Chondrocyte (in vitro differentiated cells): ENCODE results near the gene LRRC15. TPM values are rescaled to one million over a fixed set of nuclear protein-coding genes. Genes with fewer than 3 reads are reported as not detected.

Source experiments
- DNase-seq: peaks from one replicate; pipeline ENCODE4 v3.0.0; 2021; ENCODE audit warnings: mixed read lengths, low spot score
- H3K27ac Mint-ChIP-seq: one replicate; pipeline ENCODE4 v1.8.0; 2021; ENCODE audit warnings: mild to moderate bottlenecking, moderate library complexity, mixed read lengths; ENCODE audit not compliant: unreplicated experiment
- H3K27me3 Mint-ChIP-seq: 2 replicates; pipeline ENCODE4 v1.8.0; 2021; ENCODE audit warnings: low read depth, mixed read lengths
- H3K36me3 Mint-ChIP-seq: 2 replicates; pipeline ENCODE4 v1.8.0; 2021; ENCODE audit warnings: low read depth, mixed read lengths
- H3K4me1 Mint-ChIP-seq: 2 replicates; pipeline ENCODE4 v1.8.0; 2021; ENCODE audit warnings: low read depth, mild to moderate bottlenecking, mixed read lengths
- H3K4me3 Mint-ChIP-seq: one replicate; pipeline ENCODE4 v1.8.0; 2021; ENCODE audit warnings: mild to moderate bottlenecking, moderate library complexity, mixed read lengths; ENCODE audit not compliant: unreplicated experiment
- H3K9me3 Mint-ChIP-seq: 2 replicates; pipeline ENCODE4 v1.8.0; 2021; ENCODE audit warnings: low read depth, mixed read lengths
- CTCF ChIP-seq: fragments of 200-600 bp; sonication (generic); IDR thresholded peaks from 2 replicates; pipeline ENCODE4 v1.5.0; 2021; ENCODE audit warnings: antibody characterized with exemption, mild to moderate bottlenecking, moderate library complexity
- total RNA-seq: library from RNA; stranded (reverse); gene quantifications from 3 replicates; pipeline ENCODE4 v1.2.1, GENCODE V29; 2021

The LRRC15 gene
- total RNA-seq, 1 donor from 2014 or later: 0.22 TPM

GRCh38 chr3:194327218-194328052 lies 42.1 kb downstream of the LRRC15 start:
- no peak for TF ChIP-seq CTCF
- Mint-ChIP-seq H3K36me3 (no peaks in the 10 kb centered on the region), H3K27ac (no peak overlapping the region), H3K4me3 (no peak overlapping the region), H3K27me3 (peaks cover 6% of the 10 kb centered on the region), H3K4me1 (peaks cover 28% of the 10 kb centered on the region), H3K9me3 (no peaks in the 10 kb centered on the region)
- no peak for DNase-seq

DNA sequence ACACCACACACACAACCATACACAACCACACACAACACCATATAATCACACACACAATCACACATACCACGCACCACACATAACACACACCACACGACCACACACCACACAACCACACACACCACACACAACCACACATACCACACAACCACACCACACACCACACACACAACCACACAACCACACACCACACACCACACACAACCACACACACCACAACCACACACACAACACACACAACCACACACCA lies 42.6 kb downstream of the LRRC15 start:
- Mint-ChIP-seq H3K4me1 (peaks cover 33% of the 10 kb centered on the region), H3K36me3 (no peaks in the 10 kb centered on the region), H3K27ac (no peak overlapping the region), H3K4me3 (no peak overlapping the region), H3K9me3 (no peaks in the 10 kb centered on the region), H3K27me3 (peaks cover 6% of the 10 kb centered on the region)
- DNase-seq: no peak
- TF ChIP-seq CTCF: no peak

DNA sequence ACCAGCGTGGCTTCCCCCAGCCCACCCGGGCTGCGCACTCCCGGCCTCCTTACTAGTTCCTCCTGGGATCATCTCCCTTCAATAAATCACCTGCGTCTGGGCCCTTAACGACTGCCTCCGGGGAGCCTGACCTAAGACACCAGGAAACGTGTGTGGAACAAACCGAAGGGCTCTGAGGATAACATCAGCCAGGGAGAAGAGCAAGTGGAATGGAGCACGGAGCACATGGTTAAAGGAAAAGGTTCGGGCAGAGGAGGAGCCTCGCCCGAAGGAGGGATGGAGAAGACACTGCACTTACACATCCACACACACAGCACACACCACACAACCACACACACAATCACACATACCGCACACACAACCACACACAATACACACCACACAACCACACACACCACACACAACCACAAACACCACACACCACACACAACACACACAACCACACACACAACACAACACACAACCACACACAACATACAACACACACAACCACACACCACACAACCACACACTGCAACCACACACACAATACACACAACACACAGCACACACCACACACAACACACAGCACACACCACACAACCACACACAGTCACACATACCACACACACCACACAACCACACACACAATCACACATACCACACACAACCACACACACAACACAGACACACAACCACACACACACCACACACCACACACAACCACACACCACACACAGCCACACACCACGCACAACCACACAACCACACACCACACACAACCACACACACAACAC lies 43.2 kb downstream of the LRRC15 start:
- no peaks in the 10 kb centered on the region for H3K36me3 Mint-ChIP-seq
- no peak for DNase-seq
- H3K4me1 Mint-ChIP-seq: peaks cover 29% of the 10 kb centered on the region
- no peak overlapping the region for H3K27ac Mint-ChIP-seq
- H3K27me3 Mint-ChIP-seq: peaks cover 6% of the 10 kb centered on the region
- H3K4me3 Mint-ChIP-seq: no peak overlapping the region
- H3K9me3 Mint-ChIP-seq: no peaks in the 10 kb centered on the region
- TF ChIP-seq CTCF: no peak

DNA sequence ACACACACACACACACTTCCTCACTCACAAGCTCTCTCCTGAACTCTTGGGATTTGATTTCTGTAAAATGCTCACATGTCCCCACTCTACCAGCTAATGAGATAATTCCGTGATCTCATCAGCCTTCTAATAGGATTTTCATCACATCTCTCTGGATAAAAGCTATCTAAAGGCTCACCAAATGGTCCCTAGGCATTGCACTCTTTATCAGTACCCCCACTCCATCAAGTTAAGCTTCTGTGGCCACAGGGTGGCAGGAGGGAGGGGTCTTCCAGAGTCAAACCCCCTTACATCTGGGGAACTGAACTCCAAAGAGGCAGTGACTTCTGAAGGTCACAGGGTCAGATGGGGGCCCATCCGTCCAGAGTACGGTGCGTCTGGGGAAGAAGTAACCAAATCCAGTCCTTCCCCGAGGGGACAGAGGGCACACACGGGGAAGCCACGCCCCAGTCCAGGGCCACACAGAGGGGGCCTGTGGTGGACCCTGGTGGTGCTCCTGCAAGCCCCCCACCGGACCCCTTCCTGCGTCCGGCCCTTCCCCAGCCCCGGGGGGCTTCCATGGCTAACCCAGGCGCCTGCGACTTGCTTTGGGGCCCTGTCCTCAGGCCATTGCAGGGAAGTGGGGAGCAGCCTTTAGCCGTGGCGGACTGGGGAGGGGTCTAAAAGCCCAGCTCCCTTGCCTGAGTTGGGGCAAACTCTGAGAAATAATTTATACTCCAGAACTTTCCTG lies 44.0 kb downstream of the LRRC15 start:
- no peak for DNase-seq

More for the DNA sequence above, 44.0 kb downstream of the LRRC15 start:
- Mint-ChIP-seq H3K27me3 (peaks cover 9% of the 10 kb centered on the region), H3K9me3 (no peaks in the 10 kb centered on the region), H3K4me1 (peaks cover 21% of the 10 kb centered on the region), H3K4me3 (no peak overlapping the region), H3K36me3 (no peaks in the 10 kb centered on the region), H3K27ac (no peak overlapping the region)
- no peak for TF ChIP-seq CTCF
